ENCODE measurements around the gene LRRC36. TPM values are rescaled to one million over a fixed set of nuclear protein-coding genes. Genes with fewer than 3 reads are reported as not detected.

LRRC36 gene
- total and polyA plus RNA-seq, 2 of the 8 experiments (the other 6 are each of a cell fraction or from before 2014, with no cell fraction given), result 0.15 TPM; not detected in 1

GRCh38 chr16:67329901-67330300, 3.3 kb downstream of the LRRC36 start (continued):
- TF ChIP-seq CHD7 (IDR thresholded peaks at IDR 0.05; ENCODE audit: insufficient replicate concordance, low read length) (no peak), POU5F1 (IDR thresholded peaks at IDR 0.05; ENCODE audit: low read depth, low read length) (no peak), YY1 (IDR thresholded peaks at IDR 0.05; ENCODE audit: low read depth, low read length) (no peak), CTCF (IDR thresholded peaks at IDR 0.05; ENCODE audit: control extremely low read depth in 1 of 3, insufficient read depth in 1 of 3, low read depth in 1 of 3, low read length in 3 of 3) (no peak), MAX (IDR thresholded peaks at IDR 0.05) (no peak), TEAD4 (IDR thresholded peaks at IDR 0.05; ENCODE audit: low read depth, low read length) (no peak), CTBP2 (IDR thresholded peaks at IDR 0.05; ENCODE audit: borderline replicate concordance, insufficient read depth, insufficient read length, low read length) (no peak), HDAC2 (IDR thresholded peaks at IDR 0.05; ENCODE audit: borderline replicate concordance in 1 of 2, low read depth in 2 of 2, low read length in 2 of 2) (no peak)
